Measurements from ENCODE around the gene TDRD9. TPM values are rescaled to one million over a fixed set of nuclear protein-coding genes. Genes with fewer than 3 reads are reported as not detected.

TDRD9 gene
- total RNA-seq, 4 donors from 2014 or later, result 0.17 to 1.5 (median 0.31) TPM; not detected in 1

DNA sequence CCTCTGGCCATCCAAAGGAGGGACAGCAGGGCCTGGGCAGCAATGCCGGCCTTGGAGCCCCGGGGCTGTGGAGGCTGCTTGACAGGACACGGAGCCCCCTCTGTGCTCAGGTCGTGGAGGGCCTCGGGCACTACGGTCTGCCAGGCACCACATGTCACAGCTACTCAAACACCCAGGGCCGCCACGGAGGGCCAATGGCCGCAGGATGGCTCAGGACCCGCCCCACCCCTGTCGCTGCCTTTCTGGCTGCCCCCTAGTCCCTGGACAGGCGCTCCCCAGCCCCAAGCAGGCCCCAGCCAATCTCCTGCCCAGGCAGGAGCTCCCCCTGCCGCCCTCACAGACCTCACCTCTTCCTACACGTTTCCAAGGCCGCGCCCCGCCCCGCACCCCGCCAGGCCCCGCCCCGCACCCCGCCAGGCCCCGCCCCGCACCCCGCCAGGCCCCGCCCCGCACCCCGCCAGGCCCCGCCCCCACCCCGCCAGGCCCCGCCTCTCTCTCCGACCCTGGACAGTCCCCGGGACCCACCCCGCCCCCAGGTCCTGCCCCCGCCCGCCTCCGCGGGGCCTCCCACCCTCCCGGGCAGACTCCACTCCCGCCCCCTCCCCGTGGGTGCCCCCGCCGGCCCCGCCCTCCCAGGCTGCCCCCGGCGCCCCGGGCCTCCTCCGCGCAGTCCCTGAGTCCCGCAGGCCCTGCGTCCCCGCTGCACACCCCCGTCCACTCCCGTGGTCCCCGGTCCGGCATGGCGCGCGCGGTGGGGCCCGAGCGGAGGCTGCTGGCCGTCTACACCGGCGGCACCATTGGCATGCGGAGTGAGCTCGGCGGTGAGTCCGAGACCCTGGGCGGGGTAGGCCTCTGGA, 157.0 kb downstream of the TDRD9 start, which contains the start of gene ASPG:
ASPG (plus strand) TSS at position 669 of the 857 bp plus-strand sequence; CDS start at position 740, 71 bp downstream.
- Histone ChIP-seq H3K36me3 (no peaks in the 10 kb centered on the region), H3K27me3 (peaks cover 3 to 29% (median 20%) of the 10 kb centered on the region in 3 donors), H3K27ac (no peak within 1 kb of the TSS), H3K4me1 (peaks cover 0 to 4% of the 10 kb centered on the region in 2 donors), H3K9me3 (no peaks in the 10 kb centered on the region), H3K4me3 (no peak within 1 kb of the TSS)
- ATAC-seq (peak in 1 of 2 donors; percentile 21), DNase-seq (no peak)
- in situ Hi-C loops (cut with MboI; ENCODE audit: low sequenced_read_pairs in 4 of 4) (no loop called here), intact Hi-C loops (cut with DNase I; ENCODE audit: low total_unique reads) (no loop called here)
- no peak for TF ChIP-seq POLR2A (IDR thresholded peaks at IDR 0.05)
- TF ChIP-seq, protein P1, sequence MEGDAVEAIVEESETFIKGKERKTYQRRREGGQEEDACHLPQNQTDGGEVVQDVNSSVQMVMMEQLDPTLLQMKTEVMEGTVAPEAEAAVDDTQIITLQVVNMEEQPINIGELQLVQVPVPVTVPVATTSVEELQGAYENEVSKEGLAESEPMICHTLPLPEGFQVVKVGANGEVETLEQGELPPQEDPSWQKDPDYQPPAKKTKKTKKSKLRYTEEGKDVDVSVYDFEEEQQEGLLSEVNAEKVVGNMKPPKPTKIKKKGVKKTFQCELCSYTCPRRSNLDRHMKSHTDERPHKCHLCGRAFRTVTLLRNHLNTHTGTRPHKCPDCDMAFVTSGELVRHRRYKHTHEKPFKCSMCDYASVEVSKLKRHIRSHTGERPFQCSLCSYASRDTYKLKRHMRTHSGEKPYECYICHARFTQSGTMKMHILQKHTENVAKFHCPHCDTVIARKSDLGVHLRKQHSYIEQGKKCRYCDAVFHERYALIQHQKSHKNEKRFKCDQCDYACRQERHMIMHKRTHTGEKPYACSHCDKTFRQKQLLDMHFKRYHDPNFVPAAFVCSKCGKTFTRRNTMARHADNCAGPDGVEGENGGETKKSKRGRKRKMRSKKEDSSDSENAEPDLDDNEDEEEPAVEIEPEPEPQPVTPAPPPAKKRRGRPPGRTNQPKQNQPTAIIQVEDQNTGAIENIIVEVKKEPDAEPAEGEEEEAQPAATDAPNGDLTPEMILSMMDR (IDR thresholded peaks at IDR 0.05 in 4 of 5, conservative IDR thresholded peaks at IDR 0.05 in 1 of 5), result no peak

DNA sequence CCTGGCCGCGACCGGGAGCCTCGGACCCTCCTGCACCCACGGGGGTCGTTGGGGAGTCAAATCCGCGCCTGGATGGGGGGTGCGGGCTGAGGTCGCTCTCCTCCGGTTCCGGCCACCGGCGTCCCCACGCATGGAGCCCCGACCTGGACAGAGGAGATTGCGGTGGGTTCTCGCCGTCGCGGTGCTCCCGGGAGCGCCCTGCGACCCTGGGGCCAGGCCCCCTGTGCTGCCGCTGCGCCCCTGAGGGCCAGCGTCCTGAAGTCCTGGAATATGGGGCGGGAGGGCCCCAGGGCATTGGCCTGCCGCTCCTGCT, 157.6 kb downstream of the TDRD9 start:
- Histone ChIP-seq H3K27ac (no peak overlapping the region), H3K4me3 (no peak overlapping the region), H3K27me3 (peaks cover 3 to 29% (median 20%) of the 10 kb centered on the region in 3 donors), H3K4me1 (peaks cover 0 to 4% of the 10 kb centered on the region in 2 donors), H3K9me3 (no peaks in the 10 kb centered on the region), H3K36me3 (no peaks in the 10 kb centered on the region)
- intact Hi-C loops (cut with DNase I; ENCODE audit: low total_unique reads), result no loop called here
- TF ChIP-seq POLR2A (IDR thresholded peaks at IDR 0.05), result no peak
- TF ChIP-seq, protein P1 (IDR thresholded peaks at IDR 0.05 in 4 of 5, conservative IDR thresholded peaks at IDR 0.05 in 1 of 5), result no peak
- no peak for DNase-seq
- no peak for ATAC-seq
- in situ Hi-C loops (cut with MboI; ENCODE audit: low sequenced_read_pairs in 4 of 4), result no loop called here

DNA sequence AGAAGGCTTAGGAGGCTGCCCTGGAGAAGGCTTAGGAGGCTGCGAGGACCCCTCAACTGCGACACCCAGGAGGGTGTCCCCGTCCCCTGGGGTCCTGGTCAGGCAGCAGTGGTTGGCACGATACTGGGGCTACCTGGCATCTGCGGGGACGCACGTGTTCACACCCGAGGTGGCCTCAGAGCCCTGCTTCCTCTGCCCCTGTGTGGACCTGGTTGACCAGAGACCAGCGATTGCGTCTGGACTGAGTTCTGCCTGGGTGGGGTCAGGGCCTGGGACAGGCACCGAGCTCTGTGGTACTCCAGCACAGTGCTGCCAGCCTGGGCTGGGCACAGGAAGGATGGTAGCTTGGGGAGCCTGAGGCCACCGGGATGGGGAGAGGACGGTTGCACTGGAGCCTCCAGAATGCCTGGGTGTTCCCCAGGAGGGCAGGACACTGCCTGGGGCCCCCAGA, 158.0 kb downstream of the TDRD9 start:
- Histone ChIP-seq H3K4me1 (peaks cover 0 to 4% of the 10 kb centered on the region in 2 donors), H3K36me3 (no peaks in the 10 kb centered on the region), H3K27ac (no peak overlapping the region), H3K9me3 (no peaks in the 10 kb centered on the region), H3K4me3 (no peak overlapping the region), H3K27me3 (peaks cover 3 to 29% (median 20%) of the 10 kb centered on the region in 3 donors)
- ATAC-seq (no peak), DNase-seq (no peak)
- intact Hi-C loops (cut with DNase I; ENCODE audit: low total_unique reads) (no loop called here), in situ Hi-C loops (cut with MboI; ENCODE audit: low sequenced_read_pairs in 4 of 4) (no loop called here)
- no peak for TF ChIP-seq POLR2A (IDR thresholded peaks at IDR 0.05)
- TF ChIP-seq, protein P1 (IDR thresholded peaks at IDR 0.05 in 4 of 5, conservative IDR thresholded peaks at IDR 0.05 in 1 of 5), result no peak

DNA sequence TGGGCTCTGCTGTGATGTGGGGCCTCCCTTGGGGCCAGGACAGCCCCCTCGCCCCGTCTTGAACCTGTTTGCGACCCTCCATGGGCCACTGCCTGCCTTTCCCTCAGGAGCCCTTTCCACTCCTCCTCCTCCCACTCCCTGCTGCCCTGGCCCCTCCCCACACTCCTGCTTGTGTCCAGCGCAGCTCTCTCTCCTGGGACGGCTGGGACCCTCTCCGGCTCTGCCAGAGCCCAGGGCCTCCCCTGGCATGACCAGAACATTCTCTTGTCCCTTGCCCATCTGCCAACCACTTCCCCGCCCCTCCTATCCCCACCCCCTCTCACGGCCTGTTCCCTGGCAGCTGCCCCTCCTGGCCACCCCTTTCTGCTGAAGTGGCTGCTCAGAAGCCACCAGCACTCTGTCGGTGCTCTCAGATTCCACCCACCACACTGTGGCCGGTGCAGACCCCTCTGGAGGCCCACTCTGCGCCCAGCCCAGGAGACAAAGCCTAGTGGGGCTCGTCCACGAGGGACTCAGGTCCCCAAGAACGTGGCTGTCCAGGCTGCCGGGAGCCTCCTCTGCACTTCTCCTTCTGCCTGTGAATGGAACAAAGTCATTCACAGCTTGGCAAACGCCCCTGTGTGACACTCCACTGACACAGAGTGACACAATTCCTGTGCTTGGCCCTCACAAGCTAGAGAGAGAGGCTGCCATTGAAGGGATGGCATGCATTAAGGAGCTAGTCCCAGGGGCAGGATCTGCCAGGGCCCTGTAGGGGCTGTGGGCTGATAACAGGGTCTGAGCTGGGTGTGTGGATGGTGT, 158.6 kb downstream of the TDRD9 start:
- Histone ChIP-seq H3K4me3 (no peak overlapping the region), H3K36me3 (no peaks in the 10 kb centered on the region), H3K27me3 (peaks cover 3 to 29% (median 20%) of the 10 kb centered on the region in 3 donors), H3K9me3 (no peaks in the 10 kb centered on the region), H3K27ac (no peak overlapping the region), H3K4me1 (peaks cover 0 to 4% of the 10 kb centered on the region in 2 donors)
- no peak for DNase-seq
- TF ChIP-seq, protein P1 (IDR thresholded peaks at IDR 0.05 in 4 of 5, conservative IDR thresholded peaks at IDR 0.05 in 1 of 5), result no peak
- no peak for TF ChIP-seq POLR2A (IDR thresholded peaks at IDR 0.05)
- no peak for ATAC-seq
- intact Hi-C loops (cut with DNase I; ENCODE audit: low total_unique reads), result no loop called here
- in situ Hi-C loops (cut with MboI; ENCODE audit: low sequenced_read_pairs in 4 of 4), result no loop called here
